Activated gamma-delta T cell (primary cell): ENCODE data around the gene CEP290.
"Not testable (repeated sequence)": the region's sequence is repeated elsewhere in the genome, so short reads cannot be mapped to it uniquely, and the experiment has no call there.

ENCODE experiments used
- DNase-seq: peaks from one replicate; lab custom pipeline; 2025; lab: John Stamatoyannopoulos, UW

CEP290 gene

GRCh38 chr12:88142610-88142991 lies 713 bp upstream of the CEP290 start:
- DNase-seq, result peak; percentile 2

- DNase-seq, result no peak
These were observed 489 bp downstream of the CEP290 start for GRCh38 chr12:88141425-88141773.

GRCh38 chr12:88139711-88140110 lies 2.2 kb downstream of the CEP290 start:
- not testable (repeated sequence) for DNase-seq

- DNase-seq, result not testable (repeated sequence)
These were observed 8.7 kb downstream of the CEP290 start for GRCh38 chr12:88133181-88133580.

- DNase-seq, result no peak
These were observed 9.5 kb downstream of the CEP290 start for GRCh38 chr12:88132392-88132791.

- DNase-seq, result no peak
These were observed 14.0 kb downstream of the CEP290 start for GRCh38 chr12:88127855-88128254.

- no peak for DNase-seq
These were observed 14.8 kb downstream of the CEP290 start for GRCh38 chr12:88127099-88127498.

GRCh38 chr12:88122666-88123065 lies 19.2 kb downstream of the CEP290 start:
- DNase-seq, result no peak

- no peak for DNase-seq
These were observed 28.0 kb downstream of the CEP290 start for GRCh38 chr12:88113871-88114270.

GRCh38 chr12:88111074-88111652 lies 30.7 kb downstream of the CEP290 start:
- no peak for DNase-seq

GRCh38 chr12:88108021-88108420 lies 33.9 kb downstream of the CEP290 start:
- DNase-seq, result no peak

- no peak for DNase-seq
These were observed 48.3 kb downstream of the CEP290 start for GRCh38 chr12:88093573-88093972.

GRCh38 chr12:88092771-88093170 lies 49.1 kb downstream of the CEP290 start:
- no peak for DNase-seq

- no peak for DNase-seq
These were observed 57.7 kb downstream of the CEP290 start for GRCh38 chr12:88084210-88084609.

GRCh38 chr12:88083634-88084033 lies 58.3 kb downstream of the CEP290 start:
- no peak for DNase-seq

GRCh38 chr12:88081247-88081646 lies 60.6 kb downstream of the CEP290 start:
- no peak for DNase-seq

GRCh38 chr12:88067301-88067700 lies 74.6 kb downstream of the CEP290 start:
- DNase-seq, result no peak

GRCh38 chr12:88063375-88063774 lies 78.5 kb downstream of the CEP290 start:
- no peak for DNase-seq

- DNase-seq, result no peak
These were observed 79.4 kb downstream of the CEP290 start for GRCh38 chr12:88062474-88062873.

- no peak for DNase-seq
These were observed 83.2 kb downstream of the CEP290 start for GRCh38 chr12:88058719-88059077.

GRCh38 chr12:88057994-88058718 lies 83.7 kb downstream of the CEP290 start:
- no peak for DNase-seq

- DNase-seq, result no peak
These were observed 85.3 kb downstream of the CEP290 start for GRCh38 chr12:88056571-88056970.

- DNase-seq, result no peak
These were observed 89.2 kb downstream of the CEP290 start for GRCh38 chr12:88052686-88053085.

- no peak for DNase-seq
These were observed 97.9 kb downstream of the CEP290 start for GRCh38 chr12:88044035-88044434.
